CD4-positive, alpha-beta T cell treated with Interleukin-21 for 1 hour (primary cell): Measurements from ENCODE around the gene CPT1A.

Experiments
- DNase-seq: peaks from one replicate; pipeline ENCODE4 v3.0.0-alpha.2; 2020

The CPT1A gene

DNA sequence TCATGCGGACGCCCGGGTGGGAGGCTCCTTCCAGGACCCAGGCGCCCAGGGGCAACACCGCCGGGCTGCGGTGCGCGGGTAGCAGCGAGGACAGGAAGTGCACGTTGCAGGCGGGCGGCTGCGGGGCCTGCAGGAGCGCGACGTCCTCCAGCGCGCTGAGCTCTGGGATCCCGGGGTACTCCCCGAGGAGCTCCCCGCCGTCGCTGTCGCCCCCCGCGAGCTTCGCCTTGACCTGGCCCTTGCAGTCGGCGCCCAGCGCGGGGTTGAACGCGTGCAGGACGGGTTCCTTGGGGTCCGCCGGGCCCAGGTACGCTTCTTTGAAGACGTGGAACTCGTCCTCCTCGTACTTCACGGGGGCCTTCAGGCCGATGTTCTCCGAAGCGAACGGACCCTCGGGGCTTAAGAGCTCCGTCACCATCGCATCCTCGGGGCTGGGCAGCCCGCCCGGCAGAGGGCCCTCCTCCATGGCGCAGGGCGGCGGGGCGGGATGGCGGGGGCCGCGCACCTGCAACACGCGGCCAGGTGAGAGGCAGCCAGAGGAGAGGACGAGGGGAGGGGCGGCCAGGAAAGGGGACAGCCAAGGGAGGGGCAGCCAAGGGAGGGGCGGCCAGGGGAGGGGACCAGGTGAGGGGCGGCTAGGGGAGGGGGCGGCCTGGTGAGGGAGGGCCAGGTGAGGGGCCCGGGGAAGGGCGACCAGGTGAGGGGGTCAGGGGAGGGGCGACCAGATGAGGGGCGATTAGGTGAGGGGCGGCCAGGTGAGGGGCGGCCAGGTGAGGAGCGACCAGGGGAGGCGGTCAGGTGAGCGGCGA is 91.3 kb downstream of the CPT1A start:
- DNase-seq, result peak; percentile 18

DNA sequence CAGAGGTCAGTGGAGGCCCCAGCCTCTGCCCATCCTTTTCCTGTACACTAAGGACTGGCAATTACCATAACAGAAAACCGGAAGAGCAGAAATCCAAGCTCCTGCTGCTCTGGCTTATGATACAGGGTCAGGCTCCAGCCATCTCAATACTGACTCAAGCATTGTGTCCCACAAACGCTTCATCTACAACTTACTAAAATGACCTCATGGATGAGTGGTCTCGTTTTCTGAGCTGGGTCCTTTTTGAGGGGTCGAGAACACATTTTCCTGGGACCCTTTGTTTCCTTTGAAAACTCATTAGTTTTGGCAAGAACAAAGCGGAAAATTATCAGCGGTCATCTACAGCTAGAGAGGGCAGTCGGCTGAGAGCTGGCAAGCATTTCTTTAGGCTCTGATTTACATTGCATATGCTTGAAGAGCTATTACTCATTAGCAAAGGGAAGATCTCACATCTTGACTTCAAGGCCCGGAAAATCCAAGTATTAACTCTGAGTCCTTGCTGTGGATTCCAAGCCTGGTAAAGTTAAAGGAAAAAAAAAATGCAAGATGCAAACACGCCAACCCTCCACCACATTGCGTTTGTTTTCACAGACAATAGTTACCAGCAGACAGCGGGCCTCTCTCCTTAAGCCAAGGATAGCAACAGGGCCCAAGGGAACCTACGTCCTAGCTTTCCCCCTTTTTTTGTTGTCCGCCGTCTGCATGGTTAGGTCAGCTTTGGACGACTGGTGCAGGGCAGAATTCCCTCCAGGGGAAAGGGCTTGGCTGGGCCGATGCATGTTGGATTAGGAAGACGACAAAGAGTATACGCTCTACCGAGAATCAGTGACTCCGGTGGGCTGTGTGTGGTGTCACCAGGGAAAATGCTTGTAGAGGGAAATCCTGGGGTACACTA is 92.2 kb downstream of the CPT1A start:
- no peak for DNase-seq

DNA sequence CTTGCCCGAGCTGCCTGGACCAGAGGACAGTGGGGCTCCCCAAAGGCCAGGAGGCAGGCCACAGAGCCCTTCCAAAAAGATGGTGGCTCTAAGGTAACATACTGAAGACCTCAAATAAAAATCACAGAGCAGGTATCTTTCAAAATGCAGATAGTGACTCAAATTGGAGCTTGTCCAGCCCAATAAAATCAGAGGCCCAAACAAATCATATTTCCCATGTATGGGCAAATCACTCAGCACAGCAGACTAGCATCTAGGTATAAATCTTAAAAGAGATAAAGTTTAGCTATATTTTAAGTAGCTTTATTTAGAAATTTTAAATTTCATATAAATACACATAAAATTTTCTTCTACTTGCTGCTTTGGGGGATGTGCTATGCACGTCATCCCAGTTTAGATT is 93.7 kb downstream of the CPT1A start:
- no peak for DNase-seq

DNA sequence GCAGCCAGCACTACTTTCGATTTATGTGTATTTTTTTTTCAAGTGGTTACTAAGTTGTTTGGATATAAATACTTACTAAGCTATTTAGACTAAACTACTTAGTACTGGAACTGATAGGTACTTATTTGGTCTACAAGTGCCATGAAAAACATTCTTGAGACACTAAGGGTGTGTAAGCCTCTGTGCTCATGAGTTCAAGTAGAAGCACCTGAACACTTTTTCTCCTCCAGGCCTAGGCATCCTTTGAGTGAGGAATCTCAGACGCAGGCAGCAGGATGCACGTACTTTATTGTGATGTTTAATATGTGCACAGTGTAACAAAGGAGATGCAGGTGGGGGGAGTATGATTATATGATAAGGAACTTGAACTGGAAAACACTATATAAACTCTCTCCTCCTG is 98.2 kb downstream of the CPT1A start:
- DNase-seq, result no peak

DNA sequence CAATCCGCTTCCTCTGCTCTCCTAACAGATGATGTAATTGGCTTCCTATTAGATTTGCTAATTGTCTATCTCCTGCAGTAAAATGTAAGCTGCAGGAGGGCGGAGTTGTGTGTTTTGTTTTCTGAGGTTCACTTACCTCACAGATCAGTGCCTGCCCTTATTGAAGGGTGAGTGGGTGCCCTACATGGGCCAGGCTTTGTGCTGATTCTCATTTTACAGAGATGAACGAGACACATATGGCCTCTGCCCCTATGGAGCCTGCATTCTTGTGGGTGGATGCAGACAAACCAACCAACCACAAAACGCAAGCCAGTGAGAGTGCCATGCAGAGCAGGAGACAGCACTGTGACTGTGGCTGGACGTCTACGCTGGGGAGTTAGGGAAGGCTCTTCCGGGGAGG is 100.3 kb downstream of the CPT1A start:
- DNase-seq, result no peak

DNA sequence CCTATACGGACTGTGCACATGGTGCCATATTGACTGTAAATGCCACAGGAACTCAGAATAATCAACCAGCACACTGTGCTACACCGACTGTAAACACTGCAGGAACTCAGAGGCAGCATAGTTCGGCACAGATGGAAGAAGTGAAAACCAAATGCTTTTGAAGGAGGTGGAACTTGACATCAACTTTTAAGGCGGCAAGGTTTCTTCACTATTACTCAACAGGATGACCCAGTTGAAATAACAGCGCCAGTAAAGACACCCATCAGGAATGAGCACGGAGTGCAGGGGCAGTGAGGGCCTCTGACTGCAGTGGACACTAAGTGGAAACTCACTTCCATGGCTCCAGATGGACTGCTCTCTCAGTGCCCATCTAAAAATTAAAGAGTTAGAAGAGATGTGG is 106.1 kb downstream of the CPT1A start:
- DNase-seq, result no peak

DNA sequence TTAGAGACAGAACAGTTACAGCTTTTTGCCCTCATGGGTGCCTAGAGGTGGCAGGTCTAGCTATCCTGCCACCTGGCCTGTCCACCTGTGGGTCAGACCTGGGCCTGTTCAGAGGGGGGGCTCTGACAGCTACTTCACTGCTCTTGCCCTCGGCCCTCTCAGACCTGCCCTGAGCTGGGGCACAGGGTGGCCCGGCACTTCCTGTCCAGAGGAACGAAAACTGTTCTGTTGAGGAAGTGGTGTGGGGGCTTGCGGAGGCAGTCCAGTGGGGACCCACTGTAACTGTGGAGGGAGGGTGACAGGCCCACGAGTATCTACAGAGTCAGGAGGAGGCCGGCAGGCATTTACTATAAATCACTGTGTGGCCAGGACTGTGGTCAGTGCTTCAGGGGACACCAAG is 106.6 kb downstream of the CPT1A start:
- DNase-seq, result no peak

DNA sequence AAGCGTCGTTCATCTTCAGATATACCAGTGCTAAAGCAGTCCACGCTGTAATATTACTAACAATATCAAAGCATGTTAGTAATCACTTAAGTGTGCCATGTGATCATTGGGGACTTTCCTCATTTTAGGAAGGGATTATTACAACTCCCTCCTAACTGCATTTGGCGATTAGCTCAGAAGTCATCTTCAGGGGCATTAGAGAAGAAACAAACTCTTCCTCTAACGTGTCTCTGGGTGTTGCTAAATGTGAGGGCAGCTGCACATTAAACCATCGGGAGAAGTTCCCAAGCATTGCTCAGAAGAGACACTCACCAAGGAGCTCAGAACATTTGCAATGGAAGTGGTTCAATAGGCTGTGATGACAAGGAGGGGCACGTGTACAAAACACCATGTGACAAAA is 107.6 kb downstream of the CPT1A start:
- no peak for DNase-seq

DNA sequence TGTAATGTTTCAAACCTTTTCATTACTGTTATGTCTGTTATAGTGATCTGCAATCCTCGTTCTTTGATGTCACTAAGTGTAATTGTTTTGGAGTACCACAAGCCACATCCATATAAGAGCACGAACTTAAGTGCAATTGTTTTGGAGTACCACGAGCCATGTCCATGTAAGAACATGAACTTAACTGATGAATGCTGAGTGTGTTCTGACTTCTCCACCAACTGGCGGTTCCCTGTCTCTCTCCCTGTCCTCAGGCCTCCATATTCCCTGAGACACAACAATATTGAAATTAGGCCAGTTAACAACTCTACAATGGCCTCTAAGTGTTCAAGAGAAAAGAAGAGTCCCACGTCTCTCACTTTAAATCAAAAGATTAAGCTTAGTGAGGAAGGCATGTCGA is 113.9 kb downstream of the CPT1A start:
- DNase-seq, result no peak

DNA sequence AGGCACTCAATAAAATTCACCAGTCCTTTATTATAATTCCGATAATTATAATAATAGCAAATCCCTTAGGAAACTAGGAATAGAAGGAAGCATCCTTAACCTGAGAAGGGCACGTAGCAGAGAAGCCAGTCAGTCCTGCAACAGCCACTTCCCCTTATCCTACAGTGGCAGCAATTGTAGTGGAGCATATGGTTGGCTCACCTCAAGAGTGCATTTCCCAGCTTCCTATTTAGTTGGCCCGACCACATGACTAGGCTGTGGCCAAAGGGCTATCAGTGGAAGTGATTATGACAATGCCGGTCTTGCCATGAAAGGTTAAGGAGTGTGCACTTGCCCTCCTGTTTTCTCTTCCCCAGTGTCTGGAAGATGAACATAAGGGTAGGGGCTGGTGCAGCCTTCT is 117.4 kb downstream of the CPT1A start:
- DNase-seq, result no peak

DNA sequence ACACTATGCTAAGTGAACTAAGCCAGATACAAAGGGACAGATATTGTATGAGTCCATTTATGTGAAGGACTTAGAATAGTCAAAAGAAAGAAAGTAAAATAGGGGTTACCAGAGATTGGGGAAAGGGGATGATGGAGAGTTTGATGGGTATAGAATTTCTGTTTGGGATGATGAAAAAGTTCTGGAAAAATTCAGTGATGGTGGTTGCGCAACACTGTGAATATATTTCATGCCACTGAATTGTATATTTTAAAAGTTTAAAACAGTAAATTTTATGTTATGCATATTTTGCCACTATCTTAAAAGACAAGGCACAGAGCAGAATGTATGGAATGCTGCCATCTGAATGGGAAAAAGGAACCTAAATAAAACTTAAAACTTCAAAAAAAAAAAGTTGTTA is 119.6 kb downstream of the CPT1A start:
- no peak for DNase-seq

DNA sequence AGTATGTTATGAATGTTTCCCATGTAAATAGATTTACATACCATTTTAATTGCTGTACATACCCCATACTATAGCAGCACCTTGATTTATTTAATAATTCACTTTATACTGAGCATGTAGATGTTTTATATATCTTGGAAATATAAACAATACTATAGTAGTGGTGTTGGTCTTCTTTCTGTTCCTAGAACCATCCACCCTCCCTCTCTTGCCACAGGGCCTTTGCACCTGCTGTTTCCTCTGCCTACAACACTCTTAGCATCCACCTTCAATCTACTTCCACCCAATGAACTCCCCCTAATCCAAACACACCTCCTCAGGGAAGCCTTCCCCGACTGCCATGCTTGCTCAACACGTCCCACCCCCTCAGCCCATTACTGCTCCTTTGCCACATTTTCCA is 120.6 kb downstream of the CPT1A start:
- no peak for DNase-seq

DNA sequence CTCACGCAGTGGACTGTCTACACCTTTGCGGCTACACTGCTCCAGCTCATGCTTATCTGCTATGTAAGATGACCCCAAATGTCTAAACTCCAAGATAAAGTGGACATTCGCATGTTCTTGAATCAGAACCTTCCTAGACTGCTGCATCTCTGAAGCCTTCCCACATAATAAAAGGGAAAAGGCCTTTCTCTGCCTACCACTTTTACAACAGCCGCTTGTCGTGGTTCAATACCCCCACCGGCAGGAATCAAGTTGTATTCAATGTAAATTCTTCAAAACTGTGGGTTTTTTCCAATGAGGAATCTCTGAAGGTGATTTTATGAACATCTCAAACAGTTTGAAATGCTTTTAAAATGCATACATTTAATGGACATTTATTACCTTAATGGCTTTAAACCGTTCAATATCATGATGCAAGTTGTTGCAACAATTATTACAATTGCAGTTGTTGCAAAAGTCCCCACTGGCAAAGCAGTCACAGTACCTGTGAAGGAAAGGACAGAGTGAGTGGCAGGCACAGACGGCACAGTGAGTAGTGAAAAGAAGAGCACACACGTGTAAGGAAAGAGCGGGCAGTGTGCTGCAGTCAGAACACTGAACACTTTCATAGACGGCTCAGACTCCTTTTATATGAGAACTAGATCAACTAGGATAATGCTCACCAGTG is 126.1 kb downstream of the CPT1A start:
- no peak for DNase-seq

DNA sequence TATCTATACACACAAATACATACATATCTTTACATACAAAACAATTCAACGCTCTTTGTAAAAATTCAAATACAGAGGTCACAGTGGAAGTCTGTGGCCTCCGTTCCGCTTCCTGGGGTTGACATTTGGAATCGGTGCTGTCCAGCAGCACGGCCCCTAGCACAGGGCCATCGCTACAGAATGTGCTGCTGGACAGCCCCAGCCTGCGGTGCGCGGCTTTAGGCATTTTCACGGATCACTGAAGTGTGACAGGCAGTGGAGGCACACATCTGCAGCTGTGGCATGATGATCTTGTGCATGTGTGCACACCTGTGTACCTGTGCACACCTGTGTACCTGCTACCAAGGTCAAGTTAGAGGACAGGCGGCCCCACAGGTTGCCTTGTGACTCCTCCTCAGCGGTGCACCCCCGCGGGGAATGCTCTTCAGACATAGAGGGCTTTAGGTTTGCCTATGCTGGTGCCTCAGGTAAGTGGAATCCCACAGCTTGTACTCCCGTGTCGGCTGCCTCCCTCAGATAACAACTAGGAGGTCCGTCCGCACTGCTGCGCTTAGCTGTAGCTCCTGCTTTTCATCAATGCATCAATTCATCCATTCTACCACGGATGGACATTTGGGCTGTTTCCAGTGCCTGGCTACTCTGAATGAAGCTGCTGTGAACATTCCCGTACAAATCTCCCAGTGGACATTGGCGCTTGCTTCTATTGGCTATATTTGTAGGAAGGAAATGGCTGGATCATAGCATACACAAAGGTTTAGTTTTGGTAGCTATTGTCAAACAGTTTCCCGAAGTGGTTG is 127.5 kb downstream of the CPT1A start:
- DNase-seq, result no peak

DNA sequence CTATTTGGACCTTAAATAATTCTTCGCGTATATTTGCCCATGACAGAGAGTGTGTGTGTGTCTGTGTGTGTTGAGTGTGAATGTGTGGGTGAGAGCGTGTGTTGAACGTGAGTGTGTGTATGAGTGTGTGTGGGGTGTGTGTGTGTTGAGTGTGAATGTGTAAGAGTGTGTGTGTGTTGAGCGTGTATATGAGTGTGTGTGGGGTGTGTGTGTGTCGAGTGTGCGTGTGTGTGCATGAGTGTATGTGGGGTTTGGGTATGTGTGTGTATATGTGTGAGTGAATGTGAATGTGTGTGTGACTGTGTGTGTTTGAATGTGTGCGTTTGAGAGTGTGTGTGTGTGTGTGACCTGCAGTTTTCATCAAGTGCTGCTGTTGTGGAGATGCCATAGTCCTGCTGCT is 130.6 kb downstream of the CPT1A start:
- no peak for DNase-seq

DNA sequence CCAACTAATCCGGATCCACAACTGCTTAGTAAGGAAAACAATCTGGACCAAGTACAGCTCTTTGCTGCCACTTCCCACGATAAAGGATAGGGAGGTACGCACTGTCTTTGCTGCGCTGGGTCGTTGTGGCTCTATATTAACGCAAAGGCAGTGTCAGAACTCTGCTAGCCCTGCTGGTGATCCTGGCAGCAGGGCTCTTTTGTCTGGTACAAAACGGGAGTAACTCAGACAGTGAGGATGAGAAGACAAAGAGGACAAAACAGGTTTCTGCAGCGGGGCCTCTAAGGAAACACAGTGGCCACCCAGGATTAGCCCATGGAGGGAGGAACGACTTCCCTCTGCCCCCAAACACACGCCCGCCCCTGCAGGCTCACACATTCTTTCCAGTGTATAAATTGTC is 131.3 kb downstream of the CPT1A start:
- no peak for DNase-seq

DNA sequence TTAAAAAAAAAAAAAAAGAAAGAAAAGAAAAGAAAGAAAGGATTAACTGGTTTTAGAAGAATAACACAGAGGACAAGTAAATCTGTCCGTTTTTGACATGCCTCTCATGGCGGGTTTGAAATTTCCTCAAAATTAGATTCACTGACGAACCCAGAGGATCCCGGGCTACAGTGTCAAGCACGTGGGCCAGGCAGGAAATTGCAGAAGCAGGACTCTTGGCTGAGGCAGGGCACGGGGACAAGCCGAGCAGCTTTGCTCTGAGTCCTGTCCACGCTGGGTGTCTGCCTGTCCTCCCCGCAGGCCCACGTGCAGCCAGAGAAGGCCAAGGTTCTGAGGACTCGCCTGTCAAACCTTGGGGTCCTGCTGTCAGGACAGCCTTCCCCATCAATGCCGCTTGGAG is 132.7 kb downstream of the CPT1A start:
- DNase-seq, result no peak

DNA sequence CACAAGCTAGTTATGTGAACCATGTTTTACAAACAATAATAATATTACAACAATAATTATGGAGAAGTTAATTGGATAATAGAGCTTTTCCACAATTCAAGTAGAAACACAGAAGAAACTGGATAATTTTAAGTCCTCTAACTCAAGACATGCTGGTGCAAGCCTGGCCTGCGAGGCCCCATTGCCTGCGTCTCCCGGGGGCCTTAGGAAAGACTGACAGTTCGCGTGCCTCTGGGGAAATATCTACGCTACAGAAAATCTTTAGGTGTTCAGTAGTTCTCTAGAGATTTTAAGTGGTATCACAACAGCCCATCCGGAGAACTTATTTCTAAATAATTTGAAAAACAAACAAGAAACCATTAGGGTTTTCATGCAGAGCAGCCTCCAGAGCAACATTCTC is 134.2 kb downstream of the CPT1A start:
- DNase-seq, result no peak

DNA sequence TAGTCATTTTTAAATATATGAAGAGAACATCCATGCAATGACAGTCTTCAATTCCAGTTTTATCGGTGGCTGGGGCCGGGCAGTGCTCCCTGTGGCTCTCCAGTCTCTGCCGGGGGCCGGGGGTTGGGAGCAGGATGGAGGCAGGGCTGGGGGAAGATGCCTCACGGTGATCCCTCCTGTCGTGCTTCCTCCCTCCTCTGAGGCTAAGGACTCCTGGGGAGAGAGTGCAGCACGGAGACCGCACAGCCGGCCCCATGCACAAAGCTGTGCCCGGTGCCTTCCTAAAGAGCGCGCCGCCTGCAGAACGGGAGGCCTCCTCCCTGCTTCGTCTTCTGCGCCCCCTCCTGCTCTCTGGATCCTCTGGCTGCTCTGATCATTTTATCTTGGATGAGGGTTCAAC is 136.8 kb downstream of the CPT1A start:
- no peak for DNase-seq
